Stimulated activated CD8-positive, alpha-beta memory T cell treated with anti-CD3 and anti-CD28 coated beads, Interleukin-12 subunit alpha, Interleukin-12 subunit beta, amount 100 ng/mL, for 24 hours (primary cell): ENCODE data around the gene AASDH.

Experiments
- DNase-seq: peaks from one replicate; pipeline ENCODE4 v3.0.0-alpha.2; 2020; ENCODE audit errors: extremely low read depth

Gene AASDH

DNA sequence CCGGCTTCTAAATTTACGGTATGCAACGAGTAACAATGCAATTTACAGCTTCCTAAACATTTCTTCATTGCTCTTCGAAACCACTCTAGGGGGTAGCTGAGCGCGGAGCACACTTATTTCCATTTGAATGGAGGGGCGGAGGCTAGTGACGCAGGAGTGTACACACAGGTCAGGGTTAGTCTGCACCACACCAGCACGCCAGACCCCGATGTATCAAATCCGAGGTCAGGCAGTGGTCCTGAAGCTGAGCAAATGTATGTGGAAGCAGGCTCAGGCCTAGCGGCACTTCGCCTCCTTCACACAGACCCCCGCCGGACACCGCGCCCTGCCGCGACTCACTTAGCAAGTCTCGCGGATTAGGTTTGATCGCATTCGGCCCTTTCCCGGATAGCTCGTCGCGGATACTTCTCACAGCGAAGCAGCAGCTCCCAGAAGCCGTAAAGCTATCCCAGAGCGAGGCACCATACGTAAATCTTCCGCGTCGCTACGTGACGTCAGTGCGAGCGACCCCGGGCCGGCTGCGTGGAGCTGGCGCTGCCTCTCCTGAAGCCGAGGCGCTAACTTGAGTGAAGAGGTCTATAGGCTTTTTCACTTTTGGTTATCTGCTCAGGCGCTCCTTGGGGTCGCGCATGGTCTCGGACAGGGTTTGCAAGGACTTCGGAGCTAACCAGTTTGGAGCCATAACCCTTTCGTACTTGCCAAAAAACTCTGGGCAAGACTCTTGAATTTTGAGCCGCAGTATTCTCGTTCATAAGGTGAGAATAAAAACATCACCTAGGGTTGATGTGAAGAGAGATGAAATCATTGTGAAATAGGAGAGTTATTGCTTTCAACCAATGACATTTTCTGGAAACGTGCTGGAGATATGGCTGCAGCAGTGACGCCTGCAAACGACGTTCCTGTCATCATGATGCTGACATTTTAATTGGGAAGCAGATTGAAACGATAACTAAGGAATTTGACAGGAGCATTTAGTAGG is at the start of gene AASDH:
Gene AASDH (minus strand): TSS at position 469 of the 979 bp plus-strand sequence. CDS start 3,192 bp downstream, outside the sequence.
- peak; percentile 80 for DNase-seq

DNA sequence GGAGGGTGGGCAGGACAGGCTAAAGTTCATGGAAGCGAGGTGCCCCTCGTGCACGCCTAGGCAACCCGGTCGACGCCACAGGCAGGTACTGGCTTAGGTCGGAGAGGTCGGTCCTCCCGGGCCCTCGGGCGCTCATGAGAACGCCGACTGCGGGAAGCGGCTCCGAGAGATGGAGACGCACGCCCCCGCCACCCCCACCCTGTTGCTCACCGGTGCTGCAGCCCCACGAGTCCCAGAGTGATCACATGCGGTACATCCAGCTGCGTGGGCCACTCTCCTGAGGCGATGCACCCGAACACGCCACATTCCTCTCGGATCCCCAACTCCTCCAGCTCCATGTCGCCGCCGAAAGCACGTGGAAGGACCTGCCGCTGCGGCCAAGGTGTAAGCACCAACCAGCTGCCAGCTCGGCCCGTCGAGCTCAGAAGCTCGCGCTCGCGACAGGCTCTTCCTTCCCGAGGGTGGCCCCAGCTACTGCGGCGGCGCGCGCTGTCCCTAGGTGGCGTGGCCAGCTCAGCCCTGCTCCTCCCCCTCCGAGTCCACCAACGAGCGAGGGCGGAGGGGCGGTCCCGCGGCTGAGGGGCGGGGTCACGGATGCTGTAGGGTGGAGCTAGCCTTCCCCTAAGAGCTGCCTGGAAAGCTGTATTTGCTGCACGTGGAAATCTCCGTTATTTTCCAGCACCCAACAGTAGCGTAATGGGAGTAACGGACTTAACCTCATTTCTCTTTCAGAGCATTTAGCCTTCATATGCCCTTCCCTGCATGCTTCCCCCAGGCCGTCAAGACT is 48.0 kb upstream of the AASDH start, which contains the start of gene PPAT:
Gene PPAT (minus strand): TSS at position 476 of the 787 bp plus-strand sequence. CDS start 138 bp downstream, at position 338.
- peak; percentile 94 for DNase-seq

DNA sequence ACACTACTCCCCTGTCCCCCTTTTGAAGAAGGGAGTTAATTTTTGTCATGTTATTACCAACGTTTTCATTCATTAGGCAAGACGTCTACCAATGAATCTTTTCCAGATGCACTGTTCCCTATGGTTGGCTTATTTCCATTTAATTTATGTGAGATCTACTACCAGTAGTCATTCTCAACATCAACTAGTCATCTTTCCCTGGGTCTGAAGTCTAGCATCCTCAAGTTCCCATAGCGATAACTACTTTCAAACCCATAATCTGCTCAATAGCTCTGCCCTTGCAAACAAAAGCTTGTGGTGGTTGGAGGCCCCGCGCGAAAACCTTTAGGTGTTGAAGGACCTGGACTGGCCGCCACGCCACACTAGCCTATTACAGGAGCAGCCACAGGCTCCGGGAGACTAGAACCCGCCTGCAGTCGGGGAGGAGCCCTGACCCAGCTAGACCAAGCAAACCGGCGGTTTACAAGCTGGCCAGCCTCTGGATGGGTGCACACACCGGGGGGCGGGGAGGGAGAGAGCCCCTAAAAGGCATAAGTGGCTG is 47.4 kb upstream of the AASDH start:
- DNase-seq: no peak

DNA sequence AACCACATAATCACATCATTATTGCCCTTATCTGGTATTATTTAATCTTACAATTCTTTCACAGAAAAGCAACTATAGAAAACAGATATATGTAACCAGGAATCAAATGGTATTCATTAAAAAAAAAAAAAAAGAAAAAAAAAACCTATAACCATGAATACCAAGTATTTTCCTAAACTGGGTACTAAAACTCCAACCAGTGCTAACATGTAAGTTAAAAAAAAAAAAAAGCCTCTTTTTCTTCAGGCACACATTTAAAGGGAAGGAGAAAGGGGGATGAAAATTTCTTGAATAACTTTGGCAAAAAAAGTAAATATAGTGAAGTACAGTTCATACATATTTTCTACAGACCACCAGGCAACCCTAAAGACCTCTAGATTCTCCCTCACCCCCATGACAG is 46.0 kb upstream of the AASDH start:
- no peak for DNase-seq

- DNase-seq: no peak
These were observed 42.9 kb upstream of the AASDH start for GRCh38 chr4:56430203-56430602.

- DNase-seq: no peak
These were observed 39.9 kb upstream of the AASDH start for GRCh38 chr4:56427179-56427578.

GRCh38 chr4:56426273-56426672 is 39.0 kb upstream of the AASDH start:
- no peak for DNase-seq

DNA sequence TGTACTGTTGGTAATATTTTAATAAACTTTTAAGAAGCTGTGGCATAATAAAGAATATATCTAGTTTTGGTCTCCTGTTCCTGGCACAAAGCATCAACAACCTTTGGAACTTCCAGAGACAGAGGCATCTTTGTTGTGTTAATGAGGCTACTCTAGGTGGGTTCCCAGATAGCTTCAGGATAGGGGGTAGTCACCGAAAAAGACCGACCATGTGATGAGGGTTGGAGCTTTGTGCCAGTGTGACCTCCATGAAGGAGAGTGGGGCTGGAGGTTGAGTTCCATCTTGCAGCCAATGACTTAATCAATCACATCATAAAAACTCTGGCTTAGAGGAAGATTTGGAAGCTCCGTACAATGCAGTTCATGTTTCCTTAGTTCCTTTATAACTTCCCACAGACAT is 38.2 kb upstream of the AASDH start:
- DNase-seq: no peak

- DNase-seq: no peak
These were observed 37.6 kb upstream of the AASDH start for GRCh38 chr4:56424697-56425514.

DNA sequence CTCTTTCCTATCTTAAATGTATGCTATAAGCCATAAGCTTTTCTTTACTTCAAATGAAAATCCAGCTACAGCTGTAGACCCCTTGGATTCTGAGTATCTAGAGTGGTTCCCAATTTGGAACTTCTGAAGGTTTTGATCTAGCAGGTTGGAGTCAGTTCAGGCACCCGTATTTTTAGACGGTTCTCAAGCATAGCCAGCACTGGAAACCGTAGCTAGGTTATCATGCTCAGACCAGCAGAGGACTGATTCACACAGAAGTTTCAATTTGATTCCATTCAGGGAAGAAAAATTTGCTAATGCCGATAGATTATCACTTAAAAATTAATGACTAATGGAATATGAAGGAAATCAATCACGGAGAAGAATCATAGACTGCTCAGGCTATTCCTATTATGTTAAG is 36.9 kb upstream of the AASDH start:
- DNase-seq: no peak

GRCh38 chr4:56417396-56417795 is 30.1 kb upstream of the AASDH start:
- DNase-seq: no peak

GRCh38 chr4:56416349-56416748 is 29.1 kb upstream of the AASDH start:
- no peak for DNase-seq

- no peak for DNase-seq
These were observed 26.9 kb upstream of the AASDH start for GRCh38 chr4:56414135-56414670.

GRCh38 chr4:56410247-56411062 is 23.2 kb upstream of the AASDH start:
- DNase-seq: no peak

- no peak for DNase-seq
These were observed 22.3 kb upstream of the AASDH start for GRCh38 chr4:56409511-56410090.

GRCh38 chr4:56408978-56409377 is 21.7 kb upstream of the AASDH start:
- no peak for DNase-seq

DNA sequence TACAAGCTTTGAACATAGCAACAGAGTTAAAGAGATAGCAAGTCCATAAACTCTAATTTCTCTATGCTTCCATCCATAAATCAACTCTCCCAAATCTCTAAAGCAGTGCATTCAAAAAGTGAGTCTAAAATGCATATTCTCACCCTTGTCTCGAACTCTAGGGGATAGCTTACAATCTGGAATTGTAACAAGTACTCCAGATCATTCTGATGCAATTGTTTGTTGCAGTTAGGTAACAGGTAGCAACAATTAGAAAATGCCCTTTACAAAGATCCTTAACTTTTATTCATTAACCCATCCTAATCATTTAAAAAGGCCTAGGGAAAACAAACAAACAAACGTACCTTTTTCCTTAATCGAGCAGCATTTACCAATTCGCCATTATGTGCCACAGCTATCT is 18.9 kb upstream of the AASDH start:
- DNase-seq: no peak

- no peak for DNase-seq
These were observed 17.7 kb upstream of the AASDH start for GRCh38 chr4:56405016-56405415.

- no peak for DNase-seq
These were observed 13.3 kb upstream of the AASDH start for GRCh38 chr4:56400560-56400959.

- no peak for DNase-seq
These were observed 4.0 kb upstream of the AASDH start for GRCh38 chr4:56391270-56391669.
